ENCODE data around the gene CRYBG3.
"Not testable (repeated sequence)": the region's sequence is repeated elsewhere in the genome, so short reads cannot be mapped to it uniquely, and the experiment has no call there.

The CRYBG3 gene

DNA sequence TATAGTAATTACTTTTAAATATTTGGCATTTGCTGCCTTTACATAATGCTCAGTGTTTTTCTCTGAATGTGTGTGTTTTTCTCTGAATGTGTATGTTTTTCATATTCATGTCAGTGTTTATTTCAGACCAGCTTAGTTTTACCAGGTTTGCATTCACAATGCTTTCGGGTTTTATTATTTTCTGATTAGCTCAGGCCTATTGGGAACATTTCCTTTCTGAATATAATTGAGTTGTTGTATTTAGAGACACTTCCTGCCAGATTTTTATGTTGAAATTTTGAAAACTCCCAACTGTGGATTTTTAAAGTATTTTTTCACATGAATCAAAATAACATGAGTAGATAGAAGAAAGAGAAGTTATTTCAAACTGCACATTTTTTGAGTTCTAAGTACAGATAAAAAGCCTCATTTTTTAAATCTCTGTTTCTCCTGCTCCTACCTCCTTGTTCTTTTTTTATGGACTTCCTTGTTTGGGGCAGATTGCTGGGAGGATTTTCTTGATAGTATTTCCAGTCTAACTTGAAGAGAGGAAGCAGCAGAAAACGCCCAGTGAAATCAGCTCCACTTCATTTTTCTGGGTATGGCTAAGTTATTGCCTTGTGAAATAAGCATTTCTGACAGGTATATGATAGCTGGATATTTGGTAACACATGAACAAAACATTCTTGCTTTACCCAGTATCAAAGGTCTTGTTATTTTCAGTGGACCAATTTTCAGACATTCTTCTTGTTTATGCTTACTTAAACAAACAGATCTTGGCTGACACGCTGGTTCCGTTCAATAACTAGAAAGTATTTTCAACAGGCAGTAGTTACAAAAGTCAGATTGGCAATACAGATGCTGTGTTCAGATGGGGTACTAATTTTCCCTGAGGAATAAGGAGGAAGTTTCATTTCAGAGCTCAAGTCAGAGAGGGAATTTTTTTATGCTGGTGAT, 79.8 kb downstream of the CRYBG3 start:
- no peak for DNase-seq

DNA sequence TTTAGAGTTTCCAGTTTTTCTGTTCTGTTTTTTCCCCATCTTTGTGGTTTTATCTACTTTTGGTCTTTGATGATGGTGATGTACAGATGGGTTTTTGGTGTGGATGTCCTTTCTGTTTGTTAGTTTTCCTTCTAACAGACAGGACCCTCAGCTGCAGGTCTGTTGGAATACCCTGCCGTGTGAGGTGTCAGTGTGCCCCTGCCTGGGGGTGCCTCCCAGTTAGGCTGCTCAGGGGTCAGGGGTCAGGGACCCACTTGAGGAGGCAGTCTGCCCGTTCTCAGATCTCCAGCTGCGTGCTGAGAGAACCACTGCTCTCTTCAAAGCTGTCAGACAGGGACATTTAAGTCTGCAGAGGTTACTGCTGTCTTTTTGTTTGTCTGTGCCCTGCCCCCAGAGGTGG, 88.0 kb downstream of the CRYBG3 start:
- DNase-seq = not testable (repeated sequence)

DNA sequence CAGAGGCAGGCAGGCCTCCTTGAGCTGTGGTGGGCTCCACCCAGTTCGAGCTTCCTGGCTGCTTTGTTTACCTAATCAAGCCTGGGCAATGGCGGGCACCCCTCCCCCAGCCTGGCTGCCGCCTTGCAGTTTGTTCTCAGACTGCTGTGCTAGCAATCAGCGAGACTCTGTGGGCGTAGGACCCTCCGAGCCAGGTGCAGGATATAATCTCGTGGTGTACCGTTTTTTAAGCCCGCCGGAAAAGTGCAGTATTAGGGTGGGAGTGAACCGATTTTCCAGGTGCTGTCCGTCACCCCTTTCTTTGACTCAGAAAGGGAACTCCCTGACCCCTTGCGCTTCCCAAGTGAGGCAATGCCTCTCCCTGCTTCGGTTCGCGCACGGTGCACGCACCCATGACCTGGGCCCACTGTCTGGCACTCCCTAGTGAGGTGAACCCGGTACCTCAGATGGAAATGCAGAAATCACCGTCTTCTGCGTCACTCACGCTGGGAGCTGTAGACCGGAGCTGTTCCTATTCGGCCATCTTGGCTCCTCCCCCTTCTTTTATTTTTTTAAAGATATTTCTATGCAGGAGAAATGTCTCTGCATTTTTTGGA, 88.5 kb downstream of the CRYBG3 start:
- not testable (repeated sequence) for DNase-seq

DNA sequence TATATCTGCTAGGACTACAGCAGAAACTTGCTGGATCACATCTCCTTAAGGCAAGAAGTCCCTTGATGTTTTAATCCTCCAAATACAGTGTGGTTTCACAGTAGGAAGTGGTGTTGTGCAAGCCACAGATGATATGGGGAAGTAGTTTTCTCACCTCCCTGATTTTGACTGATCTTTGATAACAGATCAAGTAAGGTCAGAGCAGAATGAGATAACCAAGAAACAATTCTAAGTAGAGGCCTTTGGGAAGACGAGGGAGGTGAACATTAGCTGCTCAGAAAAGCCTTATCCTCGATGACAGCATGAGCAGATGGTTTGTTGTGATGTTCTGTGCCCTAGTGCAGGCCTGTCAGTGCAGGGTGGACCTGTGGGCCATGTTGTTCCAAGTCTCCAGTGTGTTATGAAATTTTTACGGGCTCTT, 89.1 kb downstream of the CRYBG3 start:
- DNase-seq = no peak

DNA sequence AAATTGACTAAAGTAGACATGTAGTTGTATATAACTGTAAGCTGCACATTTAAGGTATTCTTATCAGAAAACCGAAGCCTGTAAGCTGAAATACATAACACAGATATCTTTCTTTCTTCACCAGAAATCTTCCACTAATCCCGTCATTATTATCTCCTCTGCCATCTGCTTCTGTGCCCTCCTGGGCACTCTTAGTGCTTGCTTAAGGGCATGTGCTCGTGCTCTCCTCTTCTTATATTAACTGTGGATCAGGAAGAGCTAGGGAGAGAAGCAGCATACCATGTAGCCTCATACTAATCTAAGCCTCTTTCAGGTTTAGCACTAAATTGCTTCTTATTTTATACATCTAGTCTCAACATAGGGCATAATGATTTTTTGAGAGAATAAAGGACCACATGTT, 89.6 kb downstream of the CRYBG3 start:
- DNase-seq = no peak

DNA sequence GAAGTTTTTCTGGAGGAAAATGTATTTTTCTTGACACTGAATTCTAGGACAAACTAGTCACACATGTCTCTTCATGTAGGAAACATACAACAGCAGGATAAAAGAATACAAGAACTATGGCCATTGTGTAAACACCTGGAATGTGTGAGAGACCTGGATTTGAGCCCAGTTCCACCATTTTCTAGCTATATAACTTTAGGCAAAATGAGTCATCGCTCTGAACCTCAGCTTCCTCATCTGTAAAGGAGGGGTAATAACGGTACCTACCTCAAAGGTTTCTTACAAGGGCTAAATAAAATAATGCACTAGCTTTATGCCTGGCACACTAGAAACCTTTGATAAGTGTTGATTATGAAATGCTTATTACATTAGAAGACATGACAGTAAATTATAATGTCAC, 92.6 kb downstream of the CRYBG3 start:
- DNase-seq = no peak

DNA sequence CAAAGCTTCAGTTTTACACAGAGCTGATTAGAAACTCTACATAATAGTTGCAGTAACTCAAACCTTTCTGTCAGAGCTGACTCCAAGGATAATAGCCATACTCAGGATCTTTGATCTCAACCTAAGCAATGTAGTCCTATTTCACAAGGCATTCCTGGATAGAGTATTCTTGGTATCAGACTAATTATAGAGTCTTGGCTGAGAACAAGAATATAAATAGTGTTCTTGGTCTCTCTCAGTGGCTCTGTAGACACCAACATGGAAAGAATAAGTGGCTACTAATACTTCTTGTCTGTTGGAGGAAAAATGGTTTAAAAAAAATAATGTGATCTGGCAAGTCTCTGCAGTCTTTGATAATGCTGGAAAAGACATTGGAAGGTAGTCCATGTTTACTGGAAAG, 94.8 kb downstream of the CRYBG3 start:
- no peak for DNase-seq

DNA sequence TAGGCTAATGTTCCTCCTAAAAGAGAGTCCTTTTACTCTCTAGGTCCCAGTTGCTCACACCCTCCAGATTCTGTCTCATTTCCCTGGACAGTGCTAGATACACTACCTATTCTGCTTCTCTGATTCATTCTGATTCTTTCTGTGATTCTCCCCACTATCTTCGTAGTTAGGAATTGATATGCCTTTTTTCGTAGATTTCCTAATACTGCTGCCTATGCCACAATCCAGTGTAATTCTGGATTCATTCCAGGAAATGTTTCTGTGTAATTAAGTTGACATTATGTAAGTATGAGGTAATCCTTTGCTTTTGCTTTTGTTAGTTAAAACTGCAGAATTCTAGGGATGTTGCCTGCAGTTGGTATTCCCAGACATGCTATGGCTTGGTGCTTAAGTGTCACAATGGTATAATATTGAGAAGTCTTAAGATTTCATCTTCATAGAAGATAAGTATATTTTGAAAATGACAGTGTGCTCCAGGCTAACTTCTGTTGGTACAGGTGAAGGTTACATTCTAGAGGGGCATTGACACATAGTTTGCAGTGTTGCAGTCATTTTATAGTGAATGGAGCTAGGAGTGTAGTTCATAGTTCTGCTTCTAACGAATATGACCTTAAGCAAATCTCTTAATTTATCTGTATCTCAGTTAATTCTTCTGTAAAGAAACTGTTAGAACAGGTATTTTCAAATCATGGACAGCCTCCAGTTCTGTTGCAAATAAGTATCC, 96.2 kb downstream of the CRYBG3 start:
- no peak for DNase-seq

DNA sequence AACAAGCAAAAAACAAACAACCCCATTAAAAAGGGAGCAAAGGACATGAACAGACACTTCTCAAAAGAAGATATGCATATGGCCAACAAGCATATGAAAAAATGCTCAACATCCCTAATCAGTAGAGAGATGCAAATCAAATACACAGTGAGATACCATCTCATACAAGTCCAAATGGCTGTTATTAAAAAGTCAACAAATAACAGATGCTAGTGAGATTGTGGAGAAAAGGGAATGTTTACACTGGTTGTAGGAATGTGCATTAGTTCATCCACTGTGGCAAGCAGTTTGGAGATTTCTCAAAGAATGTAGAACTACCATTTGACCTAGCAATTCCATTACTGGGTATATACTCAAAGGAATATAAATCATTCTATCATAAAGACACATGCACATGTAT, 105.9 kb downstream of the CRYBG3 start:
- DNase-seq = peak; percentile 45 to 49

DNA sequence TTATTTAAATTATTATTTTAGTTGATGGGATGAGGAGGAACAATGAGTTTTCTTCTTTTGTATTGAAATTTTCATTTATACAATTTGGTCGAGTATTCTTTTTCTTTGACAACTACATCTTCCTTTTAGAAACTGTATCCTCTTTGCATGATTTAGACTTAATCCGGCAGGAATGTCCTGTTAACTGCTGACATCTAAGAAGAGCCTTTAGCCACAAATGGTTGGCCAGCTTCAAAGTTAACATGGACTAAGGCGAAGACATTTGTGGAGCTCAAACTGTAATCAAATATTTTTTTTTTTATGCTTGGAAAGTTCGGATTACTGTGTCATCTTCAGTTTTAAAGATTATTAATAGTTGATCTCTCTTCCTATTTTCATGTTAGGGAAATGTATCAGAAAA, 107.2 kb downstream of the CRYBG3 start:
- DNase-seq = no peak

DNA sequence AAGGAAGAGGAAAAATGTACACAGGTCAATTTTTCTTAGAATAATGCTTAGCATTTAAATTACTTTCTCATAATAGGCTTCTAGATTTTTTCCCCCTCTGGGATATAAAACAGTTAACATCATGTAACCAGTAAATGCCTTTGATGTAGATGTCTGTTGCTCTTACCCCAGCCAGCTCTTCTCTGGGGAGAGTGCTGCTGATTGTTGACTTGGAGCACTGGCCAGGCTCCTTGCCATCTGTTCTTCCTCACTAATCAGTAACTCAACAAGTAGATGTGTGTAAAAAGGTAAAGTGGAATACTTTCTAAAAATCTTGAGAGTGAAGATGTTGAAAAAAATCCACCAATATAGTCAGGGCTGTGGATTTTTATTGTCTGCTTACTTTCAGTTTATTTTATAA, 108.2 kb downstream of the CRYBG3 start:
- DNase-seq = no peak

DNA sequence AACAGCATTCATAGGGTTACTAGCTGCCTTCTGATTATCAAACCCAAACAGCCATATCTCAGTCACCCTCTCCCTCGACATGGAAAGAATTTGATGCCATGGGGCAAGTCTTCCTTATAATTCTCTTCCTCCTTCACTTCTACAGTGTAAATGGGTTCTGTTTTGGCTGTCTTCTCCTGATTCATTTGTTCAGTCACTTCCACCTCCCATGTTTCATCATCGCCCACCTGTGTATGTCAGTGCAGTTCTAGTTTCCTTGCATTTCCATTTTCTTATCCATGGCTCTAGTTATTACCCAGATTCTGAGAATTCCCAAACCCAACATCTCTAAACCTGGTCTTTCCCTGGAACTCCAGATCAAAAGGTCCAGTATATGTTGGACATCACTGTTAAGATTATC, 109.4 kb downstream of the CRYBG3 start:
- DNase-seq = no peak

DNA sequence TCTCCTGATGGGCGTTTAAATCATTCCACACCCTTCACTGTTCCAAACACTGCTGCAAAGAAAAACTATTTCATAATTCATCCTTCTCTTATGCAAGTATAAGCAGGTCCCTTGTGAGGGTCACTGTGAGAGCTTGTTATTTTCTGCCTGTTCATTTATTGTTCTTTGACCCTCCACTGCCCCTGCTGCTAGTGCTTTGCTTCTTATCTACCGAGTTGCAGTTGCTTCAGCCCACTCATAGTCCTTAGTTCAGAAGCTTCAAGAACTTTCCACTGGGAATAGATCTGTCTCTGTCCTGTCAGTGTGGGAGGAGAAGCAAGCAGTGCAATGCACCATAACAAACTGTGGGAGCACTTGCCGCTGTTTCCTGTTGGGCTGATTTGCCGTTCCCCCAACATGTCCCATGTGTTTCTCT, 110.6 kb downstream of the CRYBG3 start:
- no peak for DNase-seq

DNA sequence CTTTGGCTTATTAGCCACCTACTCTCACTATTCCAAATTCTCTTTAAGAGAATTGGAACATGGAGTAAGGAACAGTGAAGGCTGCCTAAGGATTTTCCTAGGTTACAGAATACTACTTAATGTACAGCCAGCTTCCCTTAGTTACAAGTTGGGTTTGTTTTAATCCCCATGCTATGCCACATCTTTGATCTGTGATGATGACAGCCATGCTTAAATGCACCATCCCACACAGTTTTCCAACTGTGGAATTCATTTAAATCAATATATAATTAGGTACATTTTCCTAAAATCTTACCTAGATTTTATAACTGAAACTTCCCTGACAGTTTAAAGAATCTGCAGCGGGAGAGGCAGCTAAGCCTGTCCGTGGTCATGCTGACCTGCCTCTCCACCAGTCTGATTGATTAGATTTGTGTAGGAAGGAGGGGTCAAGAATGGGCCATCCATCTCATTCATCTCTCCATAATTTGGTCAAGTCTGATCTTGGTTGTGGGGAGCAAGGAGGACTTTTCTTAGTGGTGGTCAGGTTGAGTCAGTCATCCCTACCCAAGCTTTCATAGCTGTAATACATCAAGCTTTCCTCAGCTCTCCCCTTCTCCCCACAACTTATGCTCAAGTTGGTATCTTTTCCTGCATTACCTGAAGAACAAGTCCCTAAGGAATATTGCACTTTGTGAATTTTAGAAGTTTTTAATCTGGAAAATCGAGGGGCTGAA, 113.3 kb downstream of the CRYBG3 start:
- DNase-seq = no peak

DNA sequence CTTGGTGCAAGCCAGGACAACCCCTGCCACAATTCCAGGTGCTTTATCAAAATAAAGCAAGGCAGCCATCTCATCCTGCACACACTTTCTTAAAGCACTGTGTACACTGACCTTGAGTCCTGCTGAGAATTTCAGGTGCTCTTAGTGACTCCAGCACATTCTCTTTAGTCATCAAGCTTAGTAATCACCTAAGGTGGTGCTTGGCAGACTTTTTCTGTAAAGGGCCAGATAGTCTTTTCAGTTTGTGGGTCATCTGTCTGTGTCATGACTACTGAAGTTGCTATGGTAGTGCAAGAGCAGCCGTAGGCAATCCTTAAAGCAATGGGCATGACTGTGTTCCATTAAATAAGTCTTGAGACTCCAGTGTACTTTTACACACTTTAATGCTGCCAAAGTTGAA, 114.0 kb downstream of the CRYBG3 start:
- DNase-seq = no peak

DNA sequence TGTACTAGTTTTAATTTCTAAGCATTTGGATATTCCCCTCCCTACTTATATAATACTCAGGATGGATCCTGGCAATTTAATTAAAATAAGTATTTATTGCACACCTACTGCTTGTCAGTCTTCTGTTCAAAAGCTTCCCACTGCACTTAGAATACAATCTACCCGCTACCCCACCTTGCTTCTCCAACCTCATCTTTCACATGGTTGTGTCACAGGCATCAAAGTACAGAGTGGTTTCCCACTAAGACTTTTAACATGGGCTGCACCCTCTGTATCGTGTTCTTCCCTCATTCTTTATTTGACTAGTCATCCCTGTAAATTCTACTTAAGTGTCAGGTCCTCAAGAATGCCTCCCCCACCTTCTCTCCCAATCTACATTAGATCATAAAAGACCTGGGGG, 115.4 kb downstream of the CRYBG3 start:
- DNase-seq = no peak

DNA sequence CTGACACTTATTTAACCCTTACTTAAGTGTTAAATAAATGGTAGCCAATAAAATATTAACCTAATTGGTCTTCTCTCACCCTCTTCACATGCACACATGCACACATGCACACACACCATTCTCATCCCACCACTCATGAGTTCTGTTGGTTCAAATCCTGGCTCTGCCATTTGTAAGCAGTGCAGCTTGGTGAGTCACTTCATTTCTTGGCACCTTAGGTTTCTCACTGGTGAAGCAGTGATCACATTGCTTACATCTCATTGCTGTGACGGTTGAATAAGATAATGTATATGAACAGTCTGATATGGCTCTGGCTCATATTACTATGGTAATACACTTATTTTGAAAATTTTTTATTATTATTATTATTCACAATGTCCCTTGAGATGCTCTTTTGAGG, 116.6 kb downstream of the CRYBG3 start:
- DNase-seq = no peak

DNA sequence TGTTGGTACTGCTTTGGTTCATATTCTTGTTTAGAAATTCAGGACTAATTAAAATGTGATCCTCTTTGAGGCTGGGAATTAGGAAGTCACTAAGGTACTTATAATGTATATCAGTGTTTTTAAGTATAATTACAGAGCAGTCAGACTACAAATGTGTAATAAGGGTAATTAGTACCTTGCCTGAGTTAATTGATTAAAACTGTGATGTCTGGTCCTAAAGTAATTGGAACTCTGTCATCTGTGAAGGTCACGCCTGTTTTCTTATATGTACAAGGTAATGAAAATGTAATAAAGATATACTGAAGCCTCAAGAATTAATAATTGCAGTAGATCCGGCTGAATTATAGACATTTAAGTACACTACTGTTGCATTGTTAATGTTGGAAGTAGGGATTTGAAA, 117.6 kb downstream of the CRYBG3 start:
- DNase-seq = no peak

DNA sequence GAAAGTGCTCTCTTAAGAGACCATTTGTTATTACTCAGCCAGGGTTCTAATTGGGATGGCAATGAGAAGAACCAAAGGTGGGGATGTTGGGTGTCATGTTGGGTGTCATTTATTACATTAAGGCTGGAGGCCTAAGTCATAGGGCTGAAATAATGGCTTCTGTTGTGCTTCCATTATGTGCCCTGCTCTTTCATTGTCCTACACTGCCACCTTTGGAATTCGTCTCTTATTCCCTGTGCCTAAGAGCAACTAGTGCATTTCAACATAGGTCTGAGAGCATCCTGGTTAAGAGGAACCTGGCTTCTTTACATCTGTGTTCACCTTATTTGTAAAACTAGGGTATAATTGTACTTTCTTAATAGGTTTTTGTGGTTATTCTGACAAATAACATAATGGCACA, 118.2 kb downstream of the CRYBG3 start:
- DNase-seq = peak in 1 of 2 experiments; percentile 28

DNA sequence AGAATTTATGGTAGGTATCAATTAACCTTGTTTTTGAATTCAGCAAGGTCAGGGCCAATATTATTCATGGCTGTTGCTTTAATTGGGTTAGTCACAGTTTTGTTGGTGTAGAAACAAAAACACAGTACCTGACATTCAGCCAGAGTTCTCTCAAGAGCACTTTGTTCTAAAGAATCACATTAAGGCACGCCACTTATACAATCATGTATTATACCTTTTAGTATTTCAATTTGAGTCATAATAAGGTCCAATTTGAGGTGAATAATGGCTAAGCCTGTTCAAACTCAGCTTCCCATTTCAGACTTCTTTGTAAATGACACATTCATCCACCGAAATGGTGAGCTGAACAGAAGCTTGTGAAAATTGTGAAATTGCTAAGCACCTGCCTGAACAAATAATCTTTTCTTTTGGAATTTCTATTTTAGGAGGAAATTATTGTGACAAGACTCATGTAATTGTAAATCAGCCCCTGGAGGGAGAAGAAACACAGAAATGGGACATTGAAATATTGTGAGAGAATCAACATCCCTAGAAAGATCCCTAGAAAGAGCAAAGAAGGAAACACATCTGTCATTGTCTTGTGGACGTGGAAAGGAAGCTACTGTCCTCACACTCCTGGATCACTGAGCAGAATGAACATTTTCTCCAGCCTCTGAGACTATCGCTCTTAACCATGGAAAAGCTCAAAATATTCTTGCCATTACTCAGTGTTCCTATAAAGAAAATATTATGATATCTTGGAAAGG, 121.2 kb downstream of the CRYBG3 start:
- no peak for DNase-seq

DNA sequence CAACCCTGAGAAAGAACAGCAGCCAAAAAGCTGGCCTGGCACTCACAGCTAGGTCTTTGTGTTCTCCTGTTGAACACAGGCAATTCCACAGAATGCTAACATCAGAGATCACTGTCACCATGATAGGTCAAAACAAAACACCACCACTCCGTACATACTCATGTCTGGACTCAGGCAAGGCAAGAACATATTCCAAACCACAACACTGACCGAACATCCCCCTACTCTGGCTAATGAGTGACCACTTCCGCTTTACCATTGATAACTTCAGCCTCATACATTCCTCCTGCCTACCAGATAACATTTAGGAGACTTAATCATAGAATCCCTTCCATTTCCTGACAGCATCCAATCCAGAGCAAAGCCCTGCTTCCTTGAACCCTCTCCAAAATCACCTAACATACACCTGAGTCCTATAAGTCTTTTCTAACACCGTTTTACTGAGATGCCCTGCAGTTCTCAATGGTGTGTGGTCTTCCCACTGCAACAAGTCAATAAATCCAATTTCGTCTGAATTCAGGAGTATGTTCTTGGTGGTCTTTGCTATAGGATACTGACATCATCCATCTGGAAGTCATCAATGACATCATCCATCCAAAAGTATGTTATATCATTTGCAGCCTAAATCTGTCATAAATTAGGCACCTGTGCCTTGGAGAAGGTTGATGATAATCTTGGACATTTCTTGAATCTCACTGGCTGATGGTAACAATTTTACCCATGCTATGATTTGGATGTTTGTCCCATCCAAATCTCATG, 126.7 kb downstream of the CRYBG3 start:
- DNase-seq = no peak

DNA sequence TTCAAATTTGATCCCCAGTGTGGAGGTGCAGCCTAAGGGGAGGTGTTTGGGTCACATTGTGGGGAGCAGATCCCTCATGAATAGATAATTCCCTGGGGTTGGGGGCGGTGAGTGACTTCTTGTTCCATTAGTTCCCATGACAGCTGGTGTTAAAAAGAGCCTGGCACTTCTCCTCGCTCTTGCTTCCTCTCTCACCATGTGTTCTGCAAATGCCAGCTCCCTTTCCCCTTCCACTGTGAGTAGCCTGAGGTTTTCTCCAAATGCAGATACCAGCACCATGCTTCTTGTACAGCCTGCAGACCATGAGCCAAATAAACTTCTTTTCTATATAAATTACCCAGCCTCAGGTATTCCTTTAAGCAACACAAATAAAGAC, 127.3 kb downstream of the CRYBG3 start:
- no peak for DNase-seq

Data from NCI-H526 (cell line).